GM23338 (cell line): ENCODE results near the gene BCL2L12. TPM values are rescaled to one million over a fixed set of nuclear protein-coding genes. Genes with fewer than 3 reads are reported as not detected.

Experiments used
- ATAC-seq: fragments of 200-7000 bp; cut with Tn5 transposase; 3 replicates; pipeline ENCODE4 v1.9.1; 2020
- DNase-seq: peaks from one replicate; pipeline ENCODE4 v3.0.0-alpha.2; 2015; ENCODE audit warnings: low spot score
- H2AFZ ChIP-seq: fragments of 200-600 bp; sonication (generic); 2 replicates; pipeline ENCODE4 v1.8.0; 2016; ENCODE audit warnings: antibody characterized with exemption, mild to moderate bottlenecking, moderate library complexity
- H3F3A ChIP-seq: fragments of 200-600 bp; sonication (generic); replicated peaks from 2 replicates; pipeline ENCODE4 v1.8.0; 2017; ENCODE audit warnings: antibody characterized with exemption, mixed run types, low read depth
- H3K27ac ChIP-seq: fragments of 200-600 bp; sonication (generic); 2 replicates; pipeline ENCODE4 v1.6.1; 2016; ENCODE audit warnings: low read depth
- H3K27me3 ChIP-seq: fragments of 200-600 bp; sonication (generic); 2 replicates; pipeline ENCODE4 v1.8.0; 2016; ENCODE audit warnings: mild to moderate bottlenecking, mixed run types, moderate library complexity; ENCODE audit not compliant: insufficient read depth
- H3K36me3 ChIP-seq: fragments of 200-600 bp; sonication (generic); 2 replicates; pipeline ENCODE4 v1.8.0; 2016; ENCODE audit warnings: mild to moderate bottlenecking; ENCODE audit not compliant: insufficient read depth
- H3K4me1 ChIP-seq: fragments of 200-600 bp; sonication (generic); 2 replicates; pipeline ENCODE4 v1.8.0; 2016; ENCODE audit warnings: mild to moderate bottlenecking, moderate library complexity; ENCODE audit not compliant: insufficient read depth
- H3K4me2 ChIP-seq: fragments of 200-600 bp; sonication (generic); 2 replicates; pipeline ENCODE4 v1.7.1; 2017; ENCODE audit warnings: mixed run types
- H3K4me3 ChIP-seq: fragments of 200-600 bp; sonication (generic); 2 replicates; pipeline ENCODE4 v1.6.1; 2016; ENCODE audit warnings: mixed run types
- H3K79me2 ChIP-seq: fragments of 200-600 bp; sonication (generic); replicated peaks from 2 replicates; pipeline ENCODE4 v1.8.0; 2017; ENCODE audit warnings: mild to moderate bottlenecking; ENCODE audit not compliant: insufficient read depth
- H3K9me2 ChIP-seq: fragments of 200-600 bp; sonication (generic); 2 replicates; pipeline ENCODE4 v1.8.0; 2017; ENCODE audit not compliant: insufficient read depth
- H4K20me1 ChIP-seq: fragments of 200-600 bp; sonication (generic); replicated peaks from 2 replicates; pipeline ENCODE4 v1.8.0; 2017; ENCODE audit warnings: mild to moderate bottlenecking; ENCODE audit not compliant: insufficient read depth
- H3K27ac Mint-ChIP-seq: 2 replicates; pipeline ENCODE4 v1.8.0; 2020; ENCODE audit warnings: inconsistent platforms, mild to moderate bottlenecking, moderate library complexity, mixed read lengths
- H3K27me3 Mint-ChIP-seq: 3 replicates; pipeline ENCODE4 v1.8.0; 2022; ENCODE audit warnings: low read depth, mild to moderate bottlenecking, moderate library complexity, mixed read lengths, inconsistent platforms; ENCODE audit not compliant: insufficient read depth, poor library complexity
- H3K36me3 Mint-ChIP-seq: 3 replicates; pipeline ENCODE4 v1.8.0; 2021; ENCODE audit warnings: low read depth, mild to moderate bottlenecking, inconsistent platforms, moderate library complexity, mixed read lengths
- H3K4me1 Mint-ChIP-seq: 3 replicates; pipeline ENCODE4 v1.8.0; 2020; ENCODE audit warnings: mild to moderate bottlenecking, inconsistent platforms, mixed read lengths
- H3K4me3 Mint-ChIP-seq: 3 replicates; pipeline ENCODE4 v1.8.0; 2021; ENCODE audit warnings: moderate library complexity, mild to moderate bottlenecking, inconsistent platforms, mixed read lengths
- H3K9me3 Mint-ChIP-seq: 3 replicates; pipeline ENCODE4 v1.8.0; 2020; ENCODE audit warnings: moderate library complexity, mild to moderate bottlenecking, inconsistent platforms, mixed read lengths
- CREB1 ChIP-seq: fragments of 250-450 bp; sonication (Bioruptor Pico); IDR thresholded peaks from 2 replicates; pipeline ENCODE4 v1.5.0; 2020; ENCODE audit warnings: low read depth, mild to moderate bottlenecking, moderate library complexity
- EZH2 ChIP-seq: fragments of 200-600 bp; sonication (generic); IDR thresholded peaks from one replicate; pipeline ENCODE4 v1.8.0; 2017; ENCODE audit warnings: antibody characterized with exemption, mild to moderate bottlenecking, low read depth; ENCODE audit not compliant: unreplicated experiment
- EZH2phosphoT487 ChIP-seq: fragments of 200-600 bp; sonication (generic); IDR thresholded peaks from one replicate; pipeline ENCODE4 v1.8.1; 2018; ENCODE audit warnings: antibody characterized with exemption; ENCODE audit not compliant: unreplicated experiment
- JUNB ChIP-seq: IDR thresholded peaks from one replicate; pipeline ENCODE4 v1.6.1; 2016; ENCODE audit warnings: antibody characterized with exemption; ENCODE audit not compliant: unreplicated experiment
- NANOG ChIP-seq: IDR thresholded peaks from 2 replicates; pipeline ENCODE4 v1.6.1; 2016; ENCODE audit warnings: antibody characterized with exemption, borderline replicate concordance
- POLR2AphosphoS5 ChIP-seq: IDR thresholded peaks from 2 replicates; pipeline ENCODE4 v1.6.1; 2016; ENCODE audit warnings: antibody characterized with exemption, low read depth
- REST ChIP-seq: IDR thresholded peaks from one replicate; pipeline ENCODE4 v1.6.1; 2018; ENCODE audit warnings: antibody characterized with exemption; ENCODE audit not compliant: unreplicated experiment
- STAT1 ChIP-seq: IDR thresholded peaks from one replicate; pipeline ENCODE4 v1.6.1; 2016; ENCODE audit warnings: antibody characterized with exemption; ENCODE audit not compliant: unreplicated experiment
- ZNF114 ChIP-seq: fragments of 250-450 bp; sonication (Bioruptor Pico); IDR thresholded peaks from 2 replicates; pipeline ENCODE4 v1.5.0; 2020; ENCODE audit warnings: mild to moderate bottlenecking, moderate library complexity
- ZNF331 ChIP-seq: fragments of 250-450 bp; sonication (Bioruptor Pico); IDR thresholded peaks from 2 replicates; pipeline ENCODE4 v1.5.0; 2020; ENCODE audit warnings: low read depth, mild to moderate bottlenecking, moderate library complexity
- polyA plus RNA-seq: library from polyadenylated mRNA; unstranded; fragments of >200 nt; fragmentation: Nextera tagmentation; extraction: Ambion mirVana; gene quantifications from 2 replicates; pipeline ENCODE4 v1.2.1, GENCODE V29; 2016
- total RNA-seq: library from RNA; depleted of rRNA; stranded (reverse); fragments of >200 nt; shearing (Covaris generic); gene quantifications from 2 replicates; pipeline ENCODE4 v1.2.3, GENCODE V29; 2014
- TF ChIP-seq, protein P1 (sequence below), 2 experiments: fragments of 200-600 bp in 1 of 2; sonication (generic) in 1 of 2; conservative IDR thresholded peaks; 2 replicates each; pipeline versions ENCODE4 v1.5.1 to v1.6.1; 2016 to 2017; ENCODE audit warnings: antibody characterized with exemption in 2 of 2, low read depth in 2 of 2, mild to moderate bottlenecking in 2 of 2, moderate library complexity in 1 of 2
- TF ChIP-seq, protein P2 (sequence below): IDR thresholded peaks from 2 replicates; pipeline ENCODE4 v1.6.1; 2016; ENCODE audit warnings: antibody characterized with exemption

The BCL2L12 gene
- total and polyA plus RNA-seq, 2 experiments from 2014 or later = 61.3 to 102 TPM

DNA sequence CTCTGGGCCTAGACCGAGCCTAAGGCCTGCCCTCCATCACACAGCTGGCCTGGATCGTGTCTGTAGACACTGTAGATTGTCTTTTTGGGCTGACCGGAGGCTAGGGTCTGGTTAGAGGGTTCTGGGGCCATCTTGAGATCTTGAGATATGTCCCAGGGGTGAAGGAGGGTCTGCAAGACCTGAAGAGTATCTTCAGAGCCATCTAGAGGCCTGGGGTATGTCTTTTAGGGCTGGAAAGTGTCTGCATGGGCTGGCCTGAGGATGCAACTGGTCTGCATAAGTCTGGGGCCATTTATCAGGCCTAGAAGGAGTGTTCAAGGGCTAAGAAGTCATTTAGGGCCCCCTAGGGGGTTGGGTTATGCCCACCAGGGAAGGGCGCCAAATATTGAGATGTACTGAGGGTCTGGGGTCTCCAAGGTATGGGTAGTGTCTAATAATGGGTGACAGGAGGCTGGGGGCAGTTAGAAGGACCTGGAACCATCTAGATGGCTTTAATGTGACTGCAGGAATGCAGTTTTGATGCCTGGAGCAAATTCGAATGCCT lies 23.2 kb upstream of the BCL2L12 start:
- Histone ChIP-seq H3K4me1 (peaks cover 39% of the 10 kb centered on the region), H3K9me2 (no peaks in the 10 kb centered on the region), H3K4me2 (peak overlapping the region; percentile 83), H3K79me2 (peaks cover 26% of the 10 kb centered on the region), H3K27ac (peak overlapping the region; percentile 96), H3K36me3 (no peaks in the 10 kb centered on the region; the same call in 1 of the 2 replicates), H3F3A (peaks cover 21% of the 10 kb centered on the region), H2AFZ (peak overlapping the region; percentile 89; the same call in 1 of the 2 replicates), H3K4me3 (peak overlapping the region; percentile 100), H3K27me3 (peaks cover 11% of the 10 kb centered on the region; the same call in 1 of the 2 replicates), H4K20me1 (peaks cover 13% of the 10 kb centered on the region)
- H3K27ac Mint-ChIP-seq = peak overlapping the region; percentile 96
- peak; percentile 54 for DNase-seq
- peaks cover 23% of the 10 kb centered on the region for H3K36me3 Mint-ChIP-seq
- ATAC-seq = no peak
- peaks cover 36% of the 10 kb centered on the region for H3K27me3 Mint-ChIP-seq
- no peaks in the 10 kb centered on the region for H3K9me3 Mint-ChIP-seq
- TF ChIP-seq EZH2 = no peak
- TF ChIP-seq, protein P1, sequence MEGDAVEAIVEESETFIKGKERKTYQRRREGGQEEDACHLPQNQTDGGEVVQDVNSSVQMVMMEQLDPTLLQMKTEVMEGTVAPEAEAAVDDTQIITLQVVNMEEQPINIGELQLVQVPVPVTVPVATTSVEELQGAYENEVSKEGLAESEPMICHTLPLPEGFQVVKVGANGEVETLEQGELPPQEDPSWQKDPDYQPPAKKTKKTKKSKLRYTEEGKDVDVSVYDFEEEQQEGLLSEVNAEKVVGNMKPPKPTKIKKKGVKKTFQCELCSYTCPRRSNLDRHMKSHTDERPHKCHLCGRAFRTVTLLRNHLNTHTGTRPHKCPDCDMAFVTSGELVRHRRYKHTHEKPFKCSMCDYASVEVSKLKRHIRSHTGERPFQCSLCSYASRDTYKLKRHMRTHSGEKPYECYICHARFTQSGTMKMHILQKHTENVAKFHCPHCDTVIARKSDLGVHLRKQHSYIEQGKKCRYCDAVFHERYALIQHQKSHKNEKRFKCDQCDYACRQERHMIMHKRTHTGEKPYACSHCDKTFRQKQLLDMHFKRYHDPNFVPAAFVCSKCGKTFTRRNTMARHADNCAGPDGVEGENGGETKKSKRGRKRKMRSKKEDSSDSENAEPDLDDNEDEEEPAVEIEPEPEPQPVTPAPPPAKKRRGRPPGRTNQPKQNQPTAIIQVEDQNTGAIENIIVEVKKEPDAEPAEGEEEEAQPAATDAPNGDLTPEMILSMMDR (conservative IDR thresholded peaks at IDR 0.05; ENCODE audit: low read depth in 2 of 2) = 0 out of 4 replicates have a peak, but pooled peaks of 1 of the 2 experiments have one; percentile 8
- peak overlapping the region; percentile 97 for H3K4me3 Mint-ChIP-seq
- H3K4me1 Mint-ChIP-seq = peaks cover 49% of the 10 kb centered on the region

- peaks cover 36% of the 10 kb centered on the region for H3K27me3 Mint-ChIP-seq
- no peaks in the 10 kb centered on the region for H3K9me2 ChIP-seq
- no peak for ATAC-seq
- H3K36me3 ChIP-seq = no peaks in the 10 kb centered on the region; the same call in 1 of the 2 replicates
- H3K36me3 Mint-ChIP-seq = peaks cover 23% of the 10 kb centered on the region
- H3K4me2 ChIP-seq = peak overlapping the region; percentile 83
- H3K4me3 ChIP-seq = peak overlapping the region; percentile 100; the same call in 1 of the 2 replicates
- peaks cover 13% of the 10 kb centered on the region for H4K20me1 ChIP-seq
- H3K27me3 ChIP-seq = peaks cover 11% of the 10 kb centered on the region; the same call in 1 of the 2 replicates
- no peak overlapping the region for H2AFZ ChIP-seq
- H3K4me3 Mint-ChIP-seq = peak overlapping the region; percentile 97
- H3K9me3 Mint-ChIP-seq = no peaks in the 10 kb centered on the region
- H3F3A ChIP-seq = peaks cover 21% of the 10 kb centered on the region
- peaks cover 42% of the 10 kb centered on the region for H3K4me1 Mint-ChIP-seq
- no peak overlapping the region for H3K27ac Mint-ChIP-seq
- H3K27ac ChIP-seq = 0 out of 2 replicates have a peak overlapping the region, but pooled peaks have one; percentile 96
- peaks cover 26% of the 10 kb centered on the region for H3K79me2 ChIP-seq
- no peak for DNase-seq
- H3K4me1 ChIP-seq = peaks cover 30% of the 10 kb centered on the region
- no peak for TF ChIP-seq EZH2phosphoT487
- TF ChIP-seq, protein P1 (conservative IDR thresholded peaks at IDR 0.05; ENCODE audit: low read depth in 2 of 2) = no peak
- no peak for TF ChIP-seq STAT1
- TF ChIP-seq REST = no peak
- TF ChIP-seq ZNF114 (CRISPR knock-in tag) = no peak
- TF ChIP-seq JUNB = no peak
- TF ChIP-seq POLR2AphosphoS5 = no peak
- no peak for TF ChIP-seq EZH2
- TF ChIP-seq ZNF331 = no peak
- no peak for TF ChIP-seq CREB1 (CRISPR knock-in tag)
- no peak for TF ChIP-seq NANOG
- TF ChIP-seq, protein P2, sequence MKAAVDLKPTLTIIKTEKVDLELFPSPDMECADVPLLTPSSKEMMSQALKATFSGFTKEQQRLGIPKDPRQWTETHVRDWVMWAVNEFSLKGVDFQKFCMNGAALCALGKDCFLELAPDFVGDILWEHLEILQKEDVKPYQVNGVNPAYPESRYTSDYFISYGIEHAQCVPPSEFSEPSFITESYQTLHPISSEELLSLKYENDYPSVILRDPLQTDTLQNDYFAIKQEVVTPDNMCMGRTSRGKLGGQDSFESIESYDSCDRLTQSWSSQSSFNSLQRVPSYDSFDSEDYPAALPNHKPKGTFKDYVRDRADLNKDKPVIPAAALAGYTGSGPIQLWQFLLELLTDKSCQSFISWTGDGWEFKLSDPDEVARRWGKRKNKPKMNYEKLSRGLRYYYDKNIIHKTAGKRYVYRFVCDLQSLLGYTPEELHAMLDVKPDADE = no peak
Observed at GRCh38 chr19:49643466-49643865, 22.3 kb upstream of the BCL2L12 start.
